DOHH2 (cell line): Measurements from ENCODE around the gene SLC39A10.

Source experiments
- H3F3A ChIP-seq: fragments of 200-600 bp; sonication (generic), shearing (Covaris generic); 2 replicates; pipeline ENCODE4 v1.6.0; 2016; ENCODE audit warnings: antibody characterized with exemption, mild to moderate bottlenecking; ENCODE audit not compliant: control insufficient read depth, insufficient read depth
- H3K27ac ChIP-seq: fragments of 200-600 bp; sonication (generic); 2 replicates; pipeline ENCODE4 v1.5.1; 2014; ENCODE audit warnings: low read depth, mild to moderate bottlenecking, low read length, moderate library complexity
- H3K27me3 ChIP-seq: fragments of 200-600 bp; sonication (generic); 2 replicates; pipeline ENCODE4 v1.6.1; 2014; ENCODE audit warnings: mild to moderate bottlenecking, low read length, mixed read lengths; ENCODE audit not compliant: control insufficient read depth
- H3K36me3 ChIP-seq: fragments of 200-600 bp; sonication (generic); 2 replicates; pipeline ENCODE4 v1.6.1; 2014; ENCODE audit warnings: mild to moderate bottlenecking, low read length, moderate library complexity, mixed read lengths; ENCODE audit not compliant: control insufficient read depth
- H3K4me1 ChIP-seq: fragments of 200-600 bp; sonication (generic); 2 replicates; pipeline ENCODE4 v1.6.1; 2014; ENCODE audit warnings: mild to moderate bottlenecking, low read length, mixed read lengths; ENCODE audit not compliant: control insufficient read depth
- H3K4me2 ChIP-seq: fragments of 200-600 bp; sonication (generic); 2 replicates; pipeline ENCODE4 v1.6.0; 2014; ENCODE audit warnings: mild to moderate bottlenecking, low read length, moderate library complexity
- H3K4me3 ChIP-seq: fragments of 200-600 bp; sonication (generic); 2 replicates; pipeline ENCODE4 v1.5.1; 2014; ENCODE audit warnings: mild to moderate bottlenecking, low read length, mixed read lengths
- H3K79me2 ChIP-seq: fragments of 200-600 bp; sonication (generic); 2 replicates; pipeline ENCODE4 v1.6.1; 2014; ENCODE audit warnings: mild to moderate bottlenecking, low read length, mixed read lengths; ENCODE audit not compliant: control insufficient read depth
- H3K9me2 ChIP-seq: fragments of 200-600 bp; sonication (generic); replicated peaks from 2 replicates; pipeline ENCODE4 v1.6.1; 2014; ENCODE audit warnings: mild to moderate bottlenecking, low read length, mixed read lengths; ENCODE audit not compliant: control insufficient read depth
- H3K9me3 ChIP-seq: fragments of 200-600 bp; sonication (generic); 2 replicates; pipeline ENCODE4 v1.6.1; 2014; ENCODE audit warnings: antibody characterized with exemption, low read length, mixed read lengths; ENCODE audit not compliant: control insufficient read depth, insufficient read depth
- H4K20me1 ChIP-seq: fragments of 200-600 bp; sonication (generic); 2 replicates; pipeline ENCODE4 v1.6.0; 2014; ENCODE audit warnings: low read depth, mild to moderate bottlenecking, antibody characterized with exemption, low read length, moderate library complexity; ENCODE audit not compliant: control insufficient read depth, insufficient read depth
- CTCF ChIP-seq: fragments of 200-600 bp; sonication (generic); IDR thresholded peaks from one replicate; pipeline ENCODE4 v1.5.1; 2014; ENCODE audit warnings: antibody characterized with exemption, mild to moderate bottlenecking, low read depth, low read length; ENCODE audit not compliant: poor library complexity, severe bottlenecking
- EZH2phosphoT487 ChIP-seq: fragments of 200-600 bp; sonication (generic); IDR thresholded peaks from 2 replicates; pipeline ENCODE4 v1.6.1; 2017; ENCODE audit warnings: borderline replicate concordance, mild to moderate bottlenecking, antibody characterized with exemption, low read length, moderate library complexity, mixed read lengths

Gene SLC39A10

GRCh38 chr2:195652911-195653310 is 4.1 kb upstream of the SLC39A10 start:
- no peaks in the 10 kb centered on the region for H3K27me3 ChIP-seq
- peaks cover 28% of the 10 kb centered on the region for H3F3A ChIP-seq
- H3K4me2 ChIP-seq, result no peak overlapping the region
- peaks cover 7% of the 10 kb centered on the region for H3K36me3 ChIP-seq
- H3K4me3 ChIP-seq, result no peak overlapping the region
- peaks cover 49% of the 10 kb centered on the region for H3K4me1 ChIP-seq
- no peak overlapping the region for H3K27ac ChIP-seq
- no peaks in the 10 kb centered on the region for H3K9me3 ChIP-seq
- TF ChIP-seq CTCF (no peak), EZH2phosphoT487 (no peak)
- no peaks in the 10 kb centered on the region for H3K9me2 ChIP-seq
- H4K20me1 ChIP-seq, result no peaks in the 10 kb centered on the region
- H3K79me2 ChIP-seq, result peaks cover 8% of the 10 kb centered on the region

- H3K27ac ChIP-seq, result peak overlapping the region; percentile 22; the same call in 1 of the 2 replicates
- no peaks in the 10 kb centered on the region for H3K27me3 ChIP-seq
- peaks cover 11% of the 10 kb centered on the region; the same call in 1 of the 2 replicates for H4K20me1 ChIP-seq
- H3F3A ChIP-seq, result peaks cover 28% of the 10 kb centered on the region
- TF ChIP-seq EZH2phosphoT487, result no peak
- no peak for TF ChIP-seq CTCF
- H3K36me3 ChIP-seq, result peaks cover 35% of the 10 kb centered on the region
- peak overlapping the region; percentile 87 for H3K4me3 ChIP-seq
- H3K4me1 ChIP-seq, result peaks cover 37% of the 10 kb centered on the region
- H3K9me3 ChIP-seq, result no peaks in the 10 kb centered on the region
- H3K9me2 ChIP-seq, result no peaks in the 10 kb centered on the region
- peak overlapping the region; percentile 63 for H3K4me2 ChIP-seq
- peaks cover 42% of the 10 kb centered on the region for H3K79me2 ChIP-seq
Measured at GRCh38 chr2:195656161-195656858, 716 bp upstream of the SLC39A10 start.

GRCh38 chr2:195657634-195658540 is 861 bp downstream of the SLC39A10 start:
- Histone ChIP-seq H3K4me3 (peak overlapping the region; percentile 87), H3K9me2 (no peaks in the 10 kb centered on the region), H3K79me2 (peaks cover 56% of the 10 kb centered on the region), H3K27ac (peak overlapping the region; percentile 84), H3K4me2 (peak overlapping the region; percentile 63), H4K20me1 (peaks cover 11% of the 10 kb centered on the region; the same call in 1 of the 2 replicates), H3F3A (peaks cover 28% of the 10 kb centered on the region), H3K36me3 (peaks cover 38% of the 10 kb centered on the region), H3K4me1 (peaks cover 43% of the 10 kb centered on the region), H3K27me3 (no peaks in the 10 kb centered on the region), H3K9me3 (no peaks in the 10 kb centered on the region)
- TF ChIP-seq EZH2phosphoT487, result no peak
- TF ChIP-seq CTCF, result no peak
